Measurements from ENCODE around the gene ZCCHC14. TPM values are rescaled to one million over a fixed set of nuclear protein-coding genes. Genes with fewer than 3 reads are reported as not detected.

ZCCHC14 gene
- total RNA-seq, 2 donors from 2014 or later = 10.6 to 18.0 TPM

- Histone ChIP-seq H3K4me1 (no peaks in the 10 kb centered on the region), H3K4me3 (no peak overlapping the region), H3K36me3 (peaks cover 83% of the 10 kb centered on the region), H3K27me3 (no peaks in the 10 kb centered on the region), H3K9me3 (no peaks in the 10 kb centered on the region), H3K27ac (no peak overlapping the region)
- TF ChIP-seq CTCF (IDR thresholded peaks at IDR 0.05) = no peak
- DNase-seq (ENCODE audit: low spot score) = no peak
These were observed 81.2 kb downstream of the ZCCHC14 start for GRCh38 chr16:87411375-87412271.

GRCh38 chr16:87410968-87411367, 81.9 kb downstream of the ZCCHC14 start:
- Histone ChIP-seq H3K4me3 (no peak overlapping the region), H3K27me3 (no peaks in the 10 kb centered on the region), H3K27ac (no peak overlapping the region), H3K36me3 (peaks cover 81% of the 10 kb centered on the region), H3K4me1 (no peaks in the 10 kb centered on the region), H3K9me3 (no peaks in the 10 kb centered on the region)
- TF ChIP-seq CTCF (IDR thresholded peaks at IDR 0.05) = no peak
- no peak for DNase-seq (ENCODE audit: low spot score)

GRCh38 chr16:87410530-87410929, 82.3 kb downstream of the ZCCHC14 start:
- Histone ChIP-seq H3K36me3 (peaks cover 81% of the 10 kb centered on the region), H3K27ac (no peak overlapping the region), H3K9me3 (no peaks in the 10 kb centered on the region), H3K27me3 (no peaks in the 10 kb centered on the region), H3K4me3 (no peak overlapping the region), H3K4me1 (no peaks in the 10 kb centered on the region)
- no peak for TF ChIP-seq CTCF (IDR thresholded peaks at IDR 0.05)
- no peak for DNase-seq (ENCODE audit: low spot score)

- Histone ChIP-seq H3K9me3 (no peaks in the 10 kb centered on the region), H3K4me1 (no peaks in the 10 kb centered on the region), H3K27me3 (no peaks in the 10 kb centered on the region), H3K4me3 (no peak overlapping the region), H3K36me3 (peaks cover 81% of the 10 kb centered on the region), H3K27ac (no peak overlapping the region)
- no peak for TF ChIP-seq CTCF (IDR thresholded peaks at IDR 0.05)
- DNase-seq (ENCODE audit: low spot score) = no peak
These were observed 83.0 kb downstream of the ZCCHC14 start for GRCh38 chr16:87409781-87410180.

- Histone ChIP-seq H3K9me3 (no peaks in the 10 kb centered on the region), H3K36me3 (peaks cover 81% of the 10 kb centered on the region), H3K27me3 (no peaks in the 10 kb centered on the region), H3K4me3 (no peak overlapping the region), H3K27ac (no peak overlapping the region), H3K4me1 (no peaks in the 10 kb centered on the region)
- no peak for DNase-seq (ENCODE audit: low spot score)
- no peak for TF ChIP-seq CTCF (IDR thresholded peaks at IDR 0.05)
These were observed 83.7 kb downstream of the ZCCHC14 start for GRCh38 chr16:87409153-87409552.
